Limb (tissue), 2 donors: ENCODE results near the gene INTS3.

Experiments
- DNase-seq, 2 donors: peaks; one replicate each; pipeline ENCODE4 v3.0.0-alpha.2; 2016; ENCODE audit errors: extremely low spot score in 2 of 2

The INTS3 gene

GRCh38 chr1:153795330-153795837, 67.5 kb downstream of the INTS3 start:
- no peak for DNase-seq

GRCh38 chr1:153795934-153796785, 68.3 kb downstream of the INTS3 start:
- no peak for DNase-seq

DNA sequence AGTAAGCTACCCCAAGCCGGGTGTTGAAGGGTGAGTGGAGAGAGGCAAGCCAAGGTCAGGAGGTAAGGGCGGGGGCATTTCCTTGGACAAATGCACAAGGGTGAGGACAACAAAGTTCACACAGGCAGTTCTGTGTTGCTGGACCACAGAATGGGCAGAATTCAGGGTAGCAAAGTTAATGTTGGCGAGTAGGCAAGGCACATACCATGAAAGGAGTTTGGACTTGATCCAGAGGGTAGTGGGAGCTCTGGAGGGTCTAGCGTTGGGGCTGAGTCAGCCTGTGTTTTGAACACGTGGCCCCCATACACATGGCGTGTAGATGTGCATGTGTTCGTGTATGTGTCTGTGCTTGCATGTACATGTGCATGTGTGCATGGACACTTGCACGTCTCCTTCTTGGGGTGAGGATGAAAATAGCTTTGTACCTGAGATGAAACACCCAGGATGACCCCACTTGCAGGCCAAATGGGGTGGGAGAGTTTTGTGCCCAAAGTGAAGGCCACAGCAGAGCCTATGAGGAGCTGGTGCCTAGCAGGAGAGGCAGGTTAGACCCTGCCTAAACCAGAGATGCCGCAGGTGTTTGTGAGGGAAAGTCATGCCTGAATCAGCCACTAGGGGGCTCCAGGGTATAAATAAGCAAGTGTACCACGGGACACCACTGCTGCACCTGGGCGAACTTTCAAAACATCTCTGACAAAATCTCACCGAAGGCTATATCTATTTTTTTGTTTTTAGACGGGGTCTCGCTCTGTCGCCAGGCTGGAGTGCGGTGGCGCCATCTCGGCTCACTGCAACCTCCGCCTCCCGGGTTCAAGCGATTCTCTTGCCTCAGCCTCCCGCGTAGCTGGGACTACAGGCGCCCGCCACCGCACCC, 69.2 kb downstream of the INTS3 start:
- peak; percentile 50 to 72 for DNase-seq

GRCh38 chr1:153798468-153798780, 70.6 kb downstream of the INTS3 start:
- no peak for DNase-seq

- DNase-seq = no peak
Measured at GRCh38 chr1:153799016-153799415, 71.2 kb downstream of the INTS3 start.

- no peak for DNase-seq
Measured at GRCh38 chr1:153799566-153800465, 72.0 kb downstream of the INTS3 start.

DNA sequence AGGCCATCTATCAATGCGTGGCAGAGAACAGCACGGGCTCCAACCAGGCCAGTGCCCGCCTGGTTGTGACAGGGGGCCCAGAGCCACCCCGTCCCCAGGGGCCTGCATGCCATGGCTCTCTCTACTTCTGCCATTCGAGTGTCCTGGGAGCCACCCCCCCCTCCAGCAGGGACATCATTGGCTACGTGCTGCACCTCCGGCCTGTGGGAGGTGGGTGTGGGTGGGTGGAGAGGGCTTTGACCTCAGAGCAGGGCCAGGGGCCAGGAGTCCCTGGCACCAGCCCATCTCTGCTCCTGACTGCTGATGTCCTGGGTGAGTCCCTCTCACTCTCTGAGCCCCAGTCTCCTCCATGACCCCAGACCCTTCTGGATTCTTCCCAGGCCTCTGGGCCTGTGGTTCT, 72.7 kb downstream of the INTS3 start:
- no peak for DNase-seq

GRCh38 chr1:153801028-153801625, 73.3 kb downstream of the INTS3 start:
- no peak for DNase-seq

GRCh38 chr1:153801786-153802697, 74.2 kb downstream of the INTS3 start:
- DNase-seq = no peak

GRCh38 chr1:153803470-153804056, 75.7 kb downstream of the INTS3 start:
- DNase-seq = no peak

- DNase-seq = no peak
Measured at GRCh38 chr1:153804112-153804511, 76.3 kb downstream of the INTS3 start.

DNA sequence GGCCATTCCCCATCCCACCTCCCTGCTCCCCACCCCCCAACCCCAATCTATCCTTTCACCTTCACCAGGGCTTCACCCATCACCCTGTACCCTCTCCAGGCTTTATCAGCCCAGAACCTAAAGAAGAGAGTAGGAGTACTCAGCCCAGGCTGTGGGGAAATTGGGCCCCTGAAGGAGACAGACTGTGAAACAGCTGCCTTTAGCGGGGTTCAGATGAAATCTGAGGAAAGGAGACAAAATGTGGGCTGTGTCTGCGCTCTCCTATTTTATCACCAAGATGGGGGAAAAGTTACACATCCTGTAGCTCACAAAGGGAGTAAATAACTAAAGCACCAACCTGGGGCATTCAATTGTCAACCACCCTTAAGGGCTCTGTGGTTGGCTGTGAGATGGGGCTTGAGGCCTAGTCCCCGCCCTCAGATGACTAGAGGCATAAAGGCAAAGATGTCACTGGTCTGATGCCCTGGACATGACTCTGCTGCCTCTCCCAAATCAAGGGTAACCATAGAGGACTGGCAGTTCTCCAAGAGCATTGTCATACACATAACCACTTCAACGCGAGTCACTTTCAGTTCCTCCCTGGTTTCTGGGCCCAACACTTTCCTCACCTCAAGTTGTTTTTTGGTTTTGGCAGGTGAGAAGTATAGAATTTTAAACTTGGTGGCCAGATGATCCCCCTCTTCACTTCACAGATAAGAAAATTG, 77.3 kb downstream of the INTS3 start:
- no peak for DNase-seq

DNA sequence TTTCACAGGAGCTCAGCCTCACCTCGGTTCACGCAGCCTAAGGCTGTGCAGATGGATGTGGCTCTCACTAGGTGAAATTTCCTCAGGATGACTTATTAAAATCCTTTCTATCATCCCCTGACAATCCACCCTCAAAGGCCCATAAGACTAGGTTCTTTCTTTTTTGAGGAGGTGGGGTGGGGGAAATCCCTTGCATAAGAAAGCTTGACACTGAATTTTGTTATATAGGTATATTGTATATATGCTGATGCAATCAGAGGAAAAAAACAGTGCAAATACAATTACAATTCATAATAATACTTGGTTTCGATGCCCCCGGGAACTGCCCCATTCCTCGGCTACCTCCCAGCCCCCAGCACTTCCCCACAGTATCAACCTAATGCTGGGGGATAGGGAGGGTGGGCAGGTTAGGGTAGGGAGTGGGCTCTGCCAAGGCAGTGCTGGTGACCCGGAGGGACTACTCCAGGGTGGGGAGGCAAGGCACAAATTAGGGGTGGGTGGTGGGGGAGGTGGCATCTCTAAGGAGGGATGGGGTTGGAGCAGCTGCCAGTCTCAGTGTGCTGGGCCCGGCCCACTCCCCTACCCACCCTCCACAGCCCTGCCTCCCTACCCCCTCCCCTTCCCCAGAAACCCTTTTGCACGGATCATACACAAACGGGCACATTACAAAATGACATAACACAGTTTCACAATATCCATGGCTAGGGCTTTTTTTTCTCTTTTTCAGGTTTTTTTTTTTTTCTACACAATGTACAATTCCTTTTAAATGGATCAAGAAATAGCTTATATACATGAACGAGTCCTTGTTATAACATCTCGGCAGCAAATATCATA, 78.3 kb downstream of the INTS3 start:
- no peak for DNase-seq

DNA sequence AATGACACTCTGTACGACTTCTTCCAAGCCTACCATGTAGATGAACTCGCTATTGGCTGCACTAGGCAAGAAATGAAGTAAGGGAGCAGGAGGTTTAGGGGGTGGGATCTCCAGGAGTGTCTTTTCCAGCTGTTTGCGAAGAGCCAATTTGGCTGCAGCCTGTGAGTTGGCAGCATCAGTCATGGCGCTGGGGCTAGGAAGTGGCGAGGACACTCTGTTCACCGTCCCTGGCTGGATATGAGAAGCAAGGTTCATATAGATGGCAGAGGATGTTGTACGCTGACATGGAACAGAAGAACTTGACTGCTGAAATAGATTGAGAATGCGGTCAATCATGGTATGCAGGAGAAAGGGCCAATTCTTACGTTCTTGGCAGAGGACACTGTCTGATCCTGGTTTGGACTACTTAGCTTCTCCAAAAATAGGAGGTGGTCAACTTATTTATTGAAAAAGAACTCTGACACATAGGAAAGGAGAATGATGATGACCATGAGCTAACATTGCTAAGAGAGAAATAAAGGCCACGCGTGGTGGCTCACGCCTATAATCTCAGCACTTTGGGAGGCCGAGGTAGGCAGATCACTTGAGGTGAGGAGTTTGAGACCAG, 88.5 kb downstream of the INTS3 start:
- DNase-seq = no peak

- no peak for DNase-seq
Measured at GRCh38 chr1:153818876-153819275, 91.0 kb downstream of the INTS3 start.
